Inflammatory macrophage (primary cell): Measurements from ENCODE around the gene NBAS.
"Not testable (repeated sequence)": the region's sequence is repeated elsewhere in the genome, so short reads cannot be mapped to it uniquely, and the experiment has no call there.

Experiments
- DNase-seq, 2 donors: peaks; one replicate each; pipeline ENCODE4 v3.0.0-alpha.2; 2020 to 2022

NBAS gene

GRCh38 chr2:15404511-15404910, 156.6 kb downstream of the NBAS start:
- not testable (repeated sequence) for DNase-seq

- DNase-seq: no peak
Measured at GRCh38 chr2:15400240-15400826, 160.8 kb downstream of the NBAS start.

- DNase-seq: no peak
Measured at GRCh38 chr2:15399241-15399640, 161.9 kb downstream of the NBAS start.

GRCh38 chr2:15391751-15392150, 169.4 kb downstream of the NBAS start:
- DNase-seq: no peak

GRCh38 chr2:15389895-15390294, 171.2 kb downstream of the NBAS start:
- no peak for DNase-seq

GRCh38 chr2:15389326-15389700, 171.8 kb downstream of the NBAS start:
- DNase-seq: no peak

GRCh38 chr2:15388406-15389325, 172.5 kb downstream of the NBAS start:
- DNase-seq: no peak

GRCh38 chr2:15385184-15385583, 175.9 kb downstream of the NBAS start:
- no peak for DNase-seq

GRCh38 chr2:15383695-15384350, 177.3 kb downstream of the NBAS start:
- no peak for DNase-seq

GRCh38 chr2:15378148-15378908, 182.8 kb downstream of the NBAS start:
- DNase-seq: no peak

GRCh38 chr2:15377202-15377601, 183.9 kb downstream of the NBAS start:
- DNase-seq: no peak

GRCh38 chr2:15372019-15372418, 189.1 kb downstream of the NBAS start:
- DNase-seq: no peak

- DNase-seq: no peak
Measured at GRCh38 chr2:15369129-15369528, 192.0 kb downstream of the NBAS start.

GRCh38 chr2:15367715-15368114, 193.4 kb downstream of the NBAS start:
- no peak for DNase-seq

GRCh38 chr2:15367205-15367604, 193.9 kb downstream of the NBAS start:
- no peak for DNase-seq

GRCh38 chr2:15365411-15365810, 195.7 kb downstream of the NBAS start:
- DNase-seq: no peak

- DNase-seq: no peak
Measured at GRCh38 chr2:15364561-15364960, 196.6 kb downstream of the NBAS start.

GRCh38 chr2:15363734-15364133, 197.4 kb downstream of the NBAS start:
- DNase-seq: no peak

- no peak for DNase-seq
Measured at GRCh38 chr2:15363142-15363541, 198.0 kb downstream of the NBAS start.

- no peak for DNase-seq
Measured at GRCh38 chr2:15359716-15360531, 201.2 kb downstream of the NBAS start.

GRCh38 chr2:15357922-15358321, 203.2 kb downstream of the NBAS start:
- no peak for DNase-seq

- no peak for DNase-seq
Measured at GRCh38 chr2:15357186-15357585, 203.9 kb downstream of the NBAS start.
